ENCODE data around the gene NTM. TPM values are rescaled to one million over a fixed set of nuclear protein-coding genes. Genes with fewer than 3 reads are reported as not detected.

The NTM gene
- total RNA-seq, 1 donor from 2014 or later: 92.1 TPM

GRCh38 chr11:131373095-131373725 lies 2.8 kb downstream of the NTM start:
- DNase-seq (ENCODE audit: low spot score): no peak
- Mint-ChIP-seq H3K4me1 (ENCODE audit: low read depth) (no peaks in the 10 kb centered on the region), H3K4me3 (ENCODE audit: unreplicated experiment) (no peak overlapping the region), H3K27me3 (ENCODE audit: low read depth) (peaks cover 47% of the 10 kb centered on the region), H3K36me3 (ENCODE audit: low read depth) (no peaks in the 10 kb centered on the region), H3K9me3 (ENCODE audit: low read depth) (no peaks in the 10 kb centered on the region), H3K27ac (ENCODE audit: unreplicated experiment) (no peak overlapping the region)
- TF ChIP-seq CTCF (IDR thresholded peaks at IDR 0.05): no peak

- Mint-ChIP-seq H3K9me3 (ENCODE audit: low read depth) (no peaks in the 10 kb centered on the region), H3K36me3 (ENCODE audit: low read depth) (no peaks in the 10 kb centered on the region), H3K4me1 (ENCODE audit: low read depth) (no peaks in the 10 kb centered on the region), H3K27me3 (ENCODE audit: low read depth) (peaks cover 48% of the 10 kb centered on the region), H3K4me3 (ENCODE audit: unreplicated experiment) (no peak overlapping the region), H3K27ac (ENCODE audit: unreplicated experiment) (no peak overlapping the region)
- no peak for DNase-seq (ENCODE audit: low spot score)
- TF ChIP-seq CTCF (IDR thresholded peaks at IDR 0.05): no peak
Observed at GRCh38 chr11:131373756-131374155, 3.3 kb downstream of the NTM start.

- H3K4me1 Mint-ChIP-seq (ENCODE audit: low read depth): no peaks in the 10 kb centered on the region
- no peak overlapping the region for H3K4me3 Mint-ChIP-seq (ENCODE audit: unreplicated experiment)
- H3K27ac Mint-ChIP-seq (ENCODE audit: unreplicated experiment): no peak overlapping the region
- DNase-seq (ENCODE audit: low spot score): no peak
- peaks cover 55% of the 10 kb centered on the region for H3K27me3 Mint-ChIP-seq (ENCODE audit: low read depth)
- no peak for TF ChIP-seq CTCF (IDR thresholded peaks at IDR 0.05)
- H3K9me3 Mint-ChIP-seq (ENCODE audit: low read depth): no peaks in the 10 kb centered on the region
- no peaks in the 10 kb centered on the region for H3K36me3 Mint-ChIP-seq (ENCODE audit: low read depth)
Observed at GRCh38 chr11:131375421-131375820, 5.0 kb downstream of the NTM start.

GRCh38 chr11:131375915-131376314 lies 5.5 kb downstream of the NTM start:
- Mint-ChIP-seq H3K9me3 (ENCODE audit: low read depth) (no peaks in the 10 kb centered on the region), H3K4me3 (ENCODE audit: unreplicated experiment) (no peak overlapping the region), H3K27me3 (ENCODE audit: low read depth) (peaks cover 57% of the 10 kb centered on the region), H3K36me3 (ENCODE audit: low read depth) (no peaks in the 10 kb centered on the region), H3K4me1 (ENCODE audit: low read depth) (no peaks in the 10 kb centered on the region), H3K27ac (ENCODE audit: unreplicated experiment) (no peak overlapping the region)
- no peak for TF ChIP-seq CTCF (IDR thresholded peaks at IDR 0.05)
- no peak for DNase-seq (ENCODE audit: low spot score)

DNA sequence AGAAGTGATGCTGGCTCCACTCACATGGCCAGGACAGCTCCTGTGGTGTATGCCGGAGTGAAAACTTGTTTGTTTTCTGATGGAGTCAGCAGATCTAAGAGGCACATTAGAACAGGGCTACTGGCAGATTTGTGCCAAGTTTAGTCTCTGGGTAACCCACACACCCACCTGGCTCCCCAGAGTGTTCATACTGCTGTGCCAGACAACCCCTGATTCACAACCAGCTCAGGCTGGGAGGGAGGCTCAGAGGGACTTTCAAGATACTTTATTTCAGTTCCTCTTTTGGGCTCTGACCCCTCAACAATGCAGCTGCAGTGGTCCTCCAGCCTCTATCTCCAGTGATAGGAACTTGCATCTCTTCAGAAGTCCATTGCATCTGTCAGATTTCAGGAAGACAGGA lies 8.5 kb downstream of the NTM start:
- Mint-ChIP-seq H3K4me3 (ENCODE audit: unreplicated experiment) (no peak overlapping the region), H3K4me1 (ENCODE audit: low read depth) (no peaks in the 10 kb centered on the region), H3K27ac (ENCODE audit: unreplicated experiment) (no peak overlapping the region), H3K27me3 (ENCODE audit: low read depth) (peaks cover 61% of the 10 kb centered on the region), H3K9me3 (ENCODE audit: low read depth) (no peaks in the 10 kb centered on the region), H3K36me3 (ENCODE audit: low read depth) (no peaks in the 10 kb centered on the region)
- TF ChIP-seq CTCF (IDR thresholded peaks at IDR 0.05): no peak
- DNase-seq (ENCODE audit: low spot score): no peak
